ENCODE measurements around the gene IQGAP2.

DNA sequence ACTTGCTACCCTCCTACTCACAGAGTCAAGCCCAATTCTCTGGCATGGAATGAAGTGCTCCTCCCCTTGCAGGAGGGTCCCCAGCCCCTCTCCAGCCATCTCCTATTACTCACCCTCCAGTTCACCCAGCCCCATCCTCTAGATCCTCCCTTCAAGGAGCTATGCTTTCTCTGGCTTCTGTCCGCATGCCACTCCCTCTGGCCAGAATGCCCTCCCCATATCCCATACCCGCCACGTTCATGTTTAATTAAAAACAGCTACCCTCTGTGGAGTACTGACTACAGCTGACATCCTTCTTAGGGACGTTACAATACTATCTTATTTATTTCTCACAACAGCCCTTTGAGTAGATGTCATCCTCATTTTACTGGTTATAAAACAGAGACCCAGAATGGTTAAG, 315.8 kb downstream of the IQGAP2 start:
- no peak for TF ChIP-seq CTCF (IDR thresholded peaks at IDR 0.05; ENCODE audit: low read depth, low read length, poor library complexity, severe bottlenecking)
- no peak for TF ChIP-seq EZH2phosphoT487 (IDR thresholded peaks at IDR 0.05; ENCODE audit: borderline replicate concordance, low read length)

Data from DOHH2 (cell line).